ENCODE data around the gene DLD. TPM values are rescaled to one million over a fixed set of nuclear protein-coding genes. Genes with fewer than 3 reads are reported as not detected.
A peak's percentile ranks its signal among the peaks of the same experiment; 100 is the strongest.
"Not testable (repeated sequence)": the region's sequence is repeated elsewhere in the genome, so short reads cannot be mapped to it uniquely, and the experiment has no call there.

Gene DLD
- total RNA-seq, 2 donors from 2014 or later = 119 to 183 TPM

GRCh38 chr7:107877731-107878382 lies 13.1 kb upstream of the DLD start:
- Histone ChIP-seq H3K4me3 (no peak overlapping the region), H3K27me3 (no peaks in the 10 kb centered on the region), H3K27ac (no peak overlapping the region), H3K36me3 (no peaks in the 10 kb centered on the region), H3K4me1 (no peaks in the 10 kb centered on the region), H3K9ac (ENCODE audit: low read depth in 2 of 2, low read length in 2 of 2) (no peak overlapping the region), H3K9me3 (no peaks in the 10 kb centered on the region)
- DNase-seq = no peak
- intact Hi-C loops (cut with DNase I) = loop anchor here (2.0 to 10.0 kb wide), 3 partner anchors 103 to 416 kb away; no protein-coding TSS in a partner anchor
- TF ChIP-seq CTCF (IDR thresholded peaks at IDR 0.05) = no peak

DNA sequence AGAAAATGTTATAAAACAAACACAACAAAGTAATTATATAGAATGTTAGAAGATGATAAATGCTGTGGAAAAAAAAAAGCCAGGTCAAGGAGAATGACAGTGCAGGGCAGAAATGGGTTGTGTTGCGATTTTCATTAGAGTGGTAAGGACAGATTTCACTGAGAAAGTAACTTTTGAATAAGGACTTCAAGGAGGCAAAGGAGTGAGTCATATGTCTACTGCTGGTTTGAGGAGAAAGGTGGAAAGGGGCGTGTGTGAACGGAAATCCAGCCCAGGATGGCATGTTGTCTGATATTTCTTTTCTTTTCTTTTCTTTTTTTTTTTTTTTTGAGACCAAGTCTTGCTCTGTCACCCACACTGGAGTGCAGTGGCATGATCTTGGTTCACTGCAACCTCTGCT lies 12.3 kb upstream of the DLD start:
- Histone ChIP-seq H3K27ac (no peak overlapping the region), H3K9ac (ENCODE audit: low read depth in 2 of 2, low read length in 2 of 2) (no peak overlapping the region), H3K4me1 (no peaks in the 10 kb centered on the region), H3K4me3 (no peak overlapping the region), H3K27me3 (no peaks in the 10 kb centered on the region), H3K9me3 (no peaks in the 10 kb centered on the region), H3K36me3 (no peaks in the 10 kb centered on the region)
- TF ChIP-seq CTCF (IDR thresholded peaks at IDR 0.05) = no peak
- DNase-seq = no peak
- intact Hi-C loops (cut with DNase I) = loop anchor here (2.0 to 10.0 kb wide), 3 partner anchors 104 to 416 kb away; no protein-coding TSS in a partner anchor

GRCh38 chr7:107879400-107880035 lies 11.5 kb upstream of the DLD start:
- Histone ChIP-seq H3K27me3 (no peaks in the 10 kb centered on the region), H3K9me3 (no peaks in the 10 kb centered on the region), H3K4me1 (no peaks in the 10 kb centered on the region), H3K27ac (no peak overlapping the region), H3K36me3 (no peaks in the 10 kb centered on the region), H3K9ac (ENCODE audit: low read depth in 2 of 2, low read length in 2 of 2) (no peak overlapping the region), H3K4me3 (no peak overlapping the region)
- peak; percentile 41 for DNase-seq
- peak; percentile 83 for TF ChIP-seq CTCF (IDR thresholded peaks at IDR 0.05)
- intact Hi-C loops (cut with DNase I) = loop anchor here (2.0 to 10.0 kb wide), 4 partner anchors 105 to 417 kb away; no protein-coding TSS in a partner anchor

- H3K9ac ChIP-seq (ENCODE audit: low read depth in 2 of 2, low read length in 2 of 2) = no peak overlapping the region
- H3K27ac ChIP-seq = no peak overlapping the region
- no peak for DNase-seq
- no peaks in the 10 kb centered on the region for H3K9me3 ChIP-seq
- H3K4me1 ChIP-seq = no peaks in the 10 kb centered on the region
- H3K27me3 ChIP-seq = no peaks in the 10 kb centered on the region
- H3K36me3 ChIP-seq = no peaks in the 10 kb centered on the region
- intact Hi-C loops (cut with DNase I) = loop anchor here (10.0 kb wide), 1 partner anchor 262 kb away; no protein-coding TSS in a partner anchor
- no peak overlapping the region for H3K4me3 ChIP-seq
- TF ChIP-seq CTCF (IDR thresholded peaks at IDR 0.05) = no peak
Observed at GRCh38 chr7:107882766-107883165, 8.2 kb upstream of the DLD start.

DNA sequence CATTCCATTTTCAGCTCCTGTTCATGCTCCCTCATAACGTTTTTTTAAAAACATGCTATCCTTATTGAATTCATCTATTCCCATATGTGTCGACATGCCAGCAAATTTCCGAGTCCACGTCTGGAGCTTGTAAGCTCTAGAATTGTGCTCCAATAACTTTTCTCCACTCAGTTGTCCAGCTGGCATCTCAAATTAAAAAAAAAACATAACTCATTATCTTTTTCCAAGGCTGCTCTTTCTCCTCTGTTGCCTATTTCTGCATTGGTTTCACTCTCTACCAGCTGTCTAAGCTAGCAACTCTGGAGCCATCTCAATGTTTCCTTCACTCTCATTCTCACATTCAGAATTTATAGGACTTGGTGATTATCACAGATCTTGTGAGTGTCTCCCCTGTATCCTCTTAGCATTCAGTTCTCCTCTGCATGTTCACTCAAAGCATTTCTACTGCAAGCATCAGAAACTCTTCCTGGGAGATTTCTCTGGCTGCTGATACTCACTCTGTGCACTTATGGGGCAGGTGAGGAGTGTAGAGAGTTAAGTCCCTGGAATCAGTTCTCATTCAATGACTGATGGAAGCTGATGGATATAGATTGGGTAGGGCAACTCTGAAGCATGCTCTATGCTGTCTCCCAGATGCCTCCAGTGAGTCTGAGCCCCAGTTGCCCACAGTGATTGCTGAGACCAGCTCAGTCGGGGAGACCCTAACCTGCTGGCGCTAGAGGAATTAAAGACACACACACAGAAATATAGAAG lies 6.7 kb upstream of the DLD start:
- no peaks in the 10 kb centered on the region for H3K36me3 ChIP-seq
- no peak overlapping the region for H3K4me3 ChIP-seq
- intact Hi-C loops (cut with DNase I) = loop anchor here (10.0 kb wide), 1 partner anchor 261 kb away; no protein-coding TSS in a partner anchor
- no peak for TF ChIP-seq CTCF (IDR thresholded peaks at IDR 0.05)
- H3K27me3 ChIP-seq = no peaks in the 10 kb centered on the region
- no peak overlapping the region for H3K9ac ChIP-seq (ENCODE audit: low read depth in 2 of 2, low read length in 2 of 2)
- no peak overlapping the region for H3K27ac ChIP-seq
- no peaks in the 10 kb centered on the region for H3K4me1 ChIP-seq
- H3K9me3 ChIP-seq = no peaks in the 10 kb centered on the region
- DNase-seq = no peak

DNA sequence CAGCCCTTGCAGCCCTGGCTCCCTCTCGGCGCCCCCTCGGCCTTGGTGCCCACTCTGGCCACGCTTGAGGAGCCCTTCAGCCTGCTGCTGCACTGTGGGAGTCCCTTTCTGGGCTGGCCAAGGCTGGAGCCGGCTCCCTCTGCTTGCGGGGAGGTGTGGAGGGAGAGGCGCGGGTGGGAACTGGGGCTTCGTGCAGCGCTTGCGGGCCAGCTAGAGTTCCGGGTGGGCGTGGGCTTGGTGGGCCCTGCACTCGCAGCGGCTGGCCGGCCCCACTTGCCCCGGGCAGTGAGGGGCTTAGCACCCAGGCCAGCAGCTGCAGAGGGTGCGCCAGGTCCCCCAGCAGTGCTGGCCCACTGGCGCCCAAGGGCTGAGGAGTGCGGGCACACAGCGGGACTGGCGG lies 3.2 kb upstream of the DLD start:
- DNase-seq; H3K27ac ChIP-seq; H3K9ac ChIP-seq (ENCODE audit: low read depth in 2 of 2, low read length in 2 of 2); H3K27me3 ChIP-seq; H3K36me3 ChIP-seq; H3K4me3 ChIP-seq; H3K9me3 ChIP-seq; H3K4me1 ChIP-seq: not testable (repeated sequence)
- intact Hi-C loops (cut with DNase I) = loop anchor here (10.0 kb wide), 1 partner anchor 257 kb away; no protein-coding TSS in a partner anchor
